Kidney (tissue), 14 donors: ENCODE data around the gene NSUN7. TPM values are rescaled to one million over a fixed set of nuclear protein-coding genes. Genes with fewer than 3 reads are reported as not detected.

Experiments
- DNase-seq, 5 donors: peaks; one replicate each; pipeline ENCODE4 v3.0.0-alpha.2; 2013 to 2020
- FAIRE-seq: peaks from 2 replicates; lab custom pipeline; 2012; peaks lifted over from hg19 to GRCh38; lab: Jason Lieb, UNC
- H3K27ac ChIP-seq, 2 donors: one replicate each; pipeline ENCODE4 v1.7.0; 2013; ENCODE audit warnings: low read depth in 2 of 2, low read length in 2 of 2, inconsistent platforms in 1 of 2
- H3K27me3 ChIP-seq: one replicate; pipeline ENCODE4 v1.7.1; 2013; ENCODE audit warnings: low read length, inconsistent platforms; ENCODE audit not compliant: control insufficient read depth, insufficient read depth
- H3K36me3 ChIP-seq, 3 donors: one replicate each; pipeline versions ENCODE4 v1.7.0 to v1.7.1; 2013; ENCODE audit warnings: low read length in 3 of 3, control low read depth in 1 of 3, inconsistent platforms in 1 of 3; ENCODE audit not compliant: insufficient read depth in 3 of 3, control insufficient read depth in 2 of 3
- H3K4me1 ChIP-seq, 3 donors: one replicate each; pipeline versions ENCODE4 v1.7.0 to v1.7.1; 2013; ENCODE audit warnings: low read length in 3 of 3, inconsistent platforms in 1 of 3, low read depth in 1 of 3; ENCODE audit not compliant: control insufficient read depth in 2 of 3, insufficient read depth in 2 of 3
- H3K4me3 ChIP-seq, 3 donors: one replicate each; pipeline versions ENCODE4 v1.7.0 to v1.8.1; 2013; ENCODE audit warnings: low read length in 3 of 3, control low read depth in 1 of 3, inconsistent platforms in 1 of 3
- H3K9ac ChIP-seq, 3 donors: one replicate each; pipeline versions ENCODE4 v1.7.0 to v1.7.1; 2013; ENCODE audit warnings: low read length in 3 of 3, control low read depth in 1 of 3, inconsistent platforms in 1 of 3
- H3K9me3 ChIP-seq, 3 donors: one replicate each; pipeline versions ENCODE4 v1.7.0 to v1.7.1; 2013; ENCODE audit warnings: low read length in 3 of 3, control low read depth in 1 of 3, inconsistent platforms in 1 of 3; ENCODE audit not compliant: control insufficient read depth in 2 of 3, insufficient read depth in 1 of 3
- CTCF ChIP-seq: IDR thresholded peaks from 3 replicates; pipeline ENCODE4 v1.5.1; 2012; ENCODE audit warnings: mild to moderate bottlenecking, moderate library complexity, borderline replicate concordance; ENCODE audit not compliant: insufficient read depth; ENCODE audit errors: extremely low read depth
- intact Hi-C: fragments of 100-400 bp; cut with DNase I; formaldehyde crosslinking; loops from one replicate; pipeline ENCODE4 v1.11.1; 2022
- polyA plus RNA-seq: library from polyadenylated mRNA; stranded (reverse); fragments of 350-450 nt; fragmentation: Illumina TruSeq; extraction: RNeasy Lipid Tissue Mini Kit (QIAGEN cat#74804); gene quantifications from one replicate; pipeline ENCODE4 v1.2.3, GENCODE V29; 2014; ENCODE audit warnings: low read depth, low replicate concordance; ENCODE audit not compliant: insufficient read depth
- total RNA-seq: library from RNA; stranded (reverse); fragmentation: NEBNext Ultra II Directional; extraction: Animal tissue kit (Norgen Biotek cat#: 25700); gene quantifications from one replicate; pipeline ENCODE4 v1.2.1, GENCODE V29; 2021
- donor health status: control.
- donor health status: control.
- donor health status: control.
- donor health status: control.
- donor health status: control.
- donor health status: DM: yes; HTN: yes; CAD: no.
- donor health status: Normal renal cell carcinoma (clear cell type).

The NSUN7 gene
- total and polyA plus RNA-seq, 2 donors from 2014 or later, result 4.1 to 7.6 TPM

GRCh38 chr4:40827758-40828157 lies 78.0 kb downstream of the NSUN7 start:
- Histone ChIP-seq H3K27me3 (no peaks in the 10 kb centered on the region), H3K4me3 (no peak overlapping the region), H3K9me3 (no peaks in the 10 kb centered on the region), H3K27ac (no peak overlapping the region), H3K4me1 (no peaks in the 10 kb centered on the region), H3K9ac (no peak overlapping the region), H3K36me3 (peaks cover 0 to 19% (median 8%) of the 10 kb centered on the region in 3 donors)
- no peak for TF ChIP-seq CTCF
- FAIRE-seq (no peak), DNase-seq (no peak)
- intact Hi-C loops, result no loop called here

GRCh38 chr4:40828661-40829060 lies 78.9 kb downstream of the NSUN7 start:
- H3K27me3 ChIP-seq, result no peaks in the 10 kb centered on the region
- H3K36me3 ChIP-seq, result peaks cover 0 to 16% (median 12%) of the 10 kb centered on the region in 3 donors
- H3K4me1 ChIP-seq, result no peaks in the 10 kb centered on the region
- no peak for DNase-seq
- H3K27ac ChIP-seq, result no peak overlapping the region
- TF ChIP-seq CTCF, result no peak
- H3K4me3 ChIP-seq, result no peak overlapping the region
- no peaks in the 10 kb centered on the region for H3K9me3 ChIP-seq
- H3K9ac ChIP-seq, result no peak overlapping the region
- no peak for FAIRE-seq
- intact Hi-C loops, result no loop called here

GRCh38 chr4:40829586-40829985 lies 79.8 kb downstream of the NSUN7 start:
- Histone ChIP-seq H3K27me3 (no peaks in the 10 kb centered on the region), H3K9ac (no peak overlapping the region), H3K9me3 (no peaks in the 10 kb centered on the region), H3K36me3 (peaks cover 0 to 16% (median 12%) of the 10 kb centered on the region in 3 donors), H3K4me1 (no peaks in the 10 kb centered on the region), H3K4me3 (no peak overlapping the region), H3K27ac (no peak overlapping the region)
- intact Hi-C loops, result no loop called here
- FAIRE-seq, result no peak
- no peak for DNase-seq
- no peak for TF ChIP-seq CTCF
